C4-2B (cell line): Measurements from ENCODE around the gene PARPBP.
"Not testable (repeated sequence)": the region's sequence is repeated elsewhere in the genome, so short reads cannot be mapped to it uniquely, and the experiment has no call there.

ENCODE experiments used
- H3K27ac ChIP-seq: fragments of 450-650 bp; 2 replicates; pipeline ENCODE4 v1.5.1; 2017
- CTCF ChIP-seq: fragments of 450-650 bp; conservative IDR thresholded peaks from 2 replicates; pipeline ENCODE4 v1.5.1; 2017; ENCODE audit warnings: mild to moderate bottlenecking
- ZFX ChIP-seq: fragments of 450-650 bp; IDR thresholded peaks from 2 replicates; pipeline ENCODE4 v1.6.1; 2017

The PARPBP gene

DNA sequence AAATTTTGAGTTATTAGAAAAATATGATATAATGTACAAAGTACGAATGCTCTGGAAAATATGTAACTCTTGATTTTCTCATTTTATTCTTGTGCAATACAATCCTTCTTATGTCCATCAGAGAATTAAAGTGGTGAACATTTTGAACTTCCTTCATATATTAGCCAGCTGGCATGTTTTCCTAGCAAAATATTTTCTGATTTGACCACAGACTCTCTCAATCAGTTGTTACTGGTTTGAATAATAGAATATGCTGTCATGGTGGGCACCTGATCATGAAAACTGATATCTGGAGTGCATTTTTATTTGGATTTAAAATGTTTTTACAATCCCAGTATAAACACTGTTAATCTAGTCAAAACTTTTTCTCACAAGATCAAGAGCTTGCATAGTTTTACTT, 24.2 kb downstream of the PARPBP start:
- TF ChIP-seq ZFX (no peak), CTCF (no peak)
- H3K27ac ChIP-seq = no peak overlapping the region

DNA sequence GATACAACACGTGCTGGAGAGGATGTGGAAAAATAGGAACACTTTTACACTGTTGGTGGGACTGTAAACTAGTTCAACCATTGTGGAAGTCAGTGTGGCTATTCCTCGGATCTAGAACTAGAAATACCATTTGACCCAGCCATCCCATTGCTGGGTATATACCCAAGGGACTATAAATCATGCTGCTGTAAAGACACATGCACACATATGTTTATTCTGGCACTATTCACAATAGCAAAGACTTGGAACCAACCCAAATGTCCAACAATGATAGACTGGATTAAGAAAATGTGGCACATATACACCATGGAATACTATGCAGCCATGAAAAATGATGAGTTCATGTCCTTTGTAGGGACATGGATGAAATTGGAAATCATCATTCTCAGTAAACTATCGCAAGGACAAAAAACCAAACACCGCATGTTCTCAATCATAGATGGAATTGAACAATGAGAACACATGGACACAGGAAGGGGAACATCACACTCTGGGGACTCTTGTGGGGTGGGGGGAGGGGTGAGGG, 27.1 kb downstream of the PARPBP start:
- H3K27ac ChIP-seq = not testable (repeated sequence)

DNA sequence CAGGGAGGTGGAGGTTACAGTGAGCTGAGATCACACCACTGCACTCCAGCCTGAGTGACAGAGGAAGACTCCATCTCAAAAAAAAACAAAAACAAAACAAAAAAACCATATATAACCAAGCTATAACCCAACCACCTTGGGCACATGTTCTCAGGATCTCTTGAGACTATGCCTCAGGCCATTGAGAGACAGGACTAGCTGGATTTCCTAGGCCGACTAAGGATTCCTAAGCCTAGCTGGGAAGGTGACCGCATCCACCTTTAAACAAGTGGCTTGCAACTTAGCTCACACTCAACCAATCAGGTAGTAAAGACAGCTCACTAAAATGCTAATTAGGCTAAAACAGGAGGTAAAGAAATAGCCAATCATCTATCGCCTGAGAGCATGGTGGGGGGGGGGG, 35.2 kb downstream of the PARPBP start:
- not testable (repeated sequence) for H3K27ac ChIP-seq

- no peak for TF ChIP-seq CTCF
- no peak overlapping the region for H3K27ac ChIP-seq
Observed at GRCh38 chr12:102163383-102163782, 43.4 kb downstream of the PARPBP start.

DNA sequence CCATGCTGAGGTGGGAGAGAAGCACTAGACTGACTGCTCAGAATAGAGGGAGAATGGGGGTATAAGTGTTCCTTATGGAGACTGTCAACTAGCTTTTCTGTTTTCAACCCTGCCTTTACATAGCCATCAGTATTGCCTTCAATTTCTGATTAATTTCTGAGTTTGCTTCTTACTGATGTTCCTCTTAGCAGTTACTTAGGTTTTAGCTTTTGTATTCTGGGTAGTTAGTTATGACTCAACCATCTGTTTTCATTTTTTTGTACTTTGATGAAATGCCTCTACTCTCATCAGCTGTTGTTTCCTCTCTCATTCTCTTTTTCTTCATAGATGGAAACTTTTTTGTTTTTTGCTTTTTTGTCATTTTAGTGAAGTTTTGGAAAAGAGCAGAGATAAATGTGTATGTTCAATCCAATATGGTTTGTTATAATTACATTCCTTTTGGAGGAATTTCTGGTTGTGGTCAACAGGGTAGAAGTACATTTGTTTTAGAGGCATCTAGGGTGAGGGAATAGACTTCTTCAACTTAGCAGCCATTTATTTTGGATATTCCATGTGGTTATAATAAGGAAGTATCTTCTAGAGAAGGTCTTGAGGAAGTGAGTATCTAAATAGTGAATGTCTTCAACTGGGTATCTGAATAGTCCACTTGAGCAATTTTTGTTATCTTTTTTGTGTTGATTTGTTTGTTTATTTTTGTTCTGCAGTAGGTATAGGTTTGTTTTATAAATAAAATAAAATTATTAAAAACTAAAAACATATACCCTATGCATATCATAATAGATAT, 48.0 kb downstream of the PARPBP start:
- TF ChIP-seq CTCF = no peak
- TF ChIP-seq ZFX = no peak
- no peak overlapping the region for H3K27ac ChIP-seq

DNA sequence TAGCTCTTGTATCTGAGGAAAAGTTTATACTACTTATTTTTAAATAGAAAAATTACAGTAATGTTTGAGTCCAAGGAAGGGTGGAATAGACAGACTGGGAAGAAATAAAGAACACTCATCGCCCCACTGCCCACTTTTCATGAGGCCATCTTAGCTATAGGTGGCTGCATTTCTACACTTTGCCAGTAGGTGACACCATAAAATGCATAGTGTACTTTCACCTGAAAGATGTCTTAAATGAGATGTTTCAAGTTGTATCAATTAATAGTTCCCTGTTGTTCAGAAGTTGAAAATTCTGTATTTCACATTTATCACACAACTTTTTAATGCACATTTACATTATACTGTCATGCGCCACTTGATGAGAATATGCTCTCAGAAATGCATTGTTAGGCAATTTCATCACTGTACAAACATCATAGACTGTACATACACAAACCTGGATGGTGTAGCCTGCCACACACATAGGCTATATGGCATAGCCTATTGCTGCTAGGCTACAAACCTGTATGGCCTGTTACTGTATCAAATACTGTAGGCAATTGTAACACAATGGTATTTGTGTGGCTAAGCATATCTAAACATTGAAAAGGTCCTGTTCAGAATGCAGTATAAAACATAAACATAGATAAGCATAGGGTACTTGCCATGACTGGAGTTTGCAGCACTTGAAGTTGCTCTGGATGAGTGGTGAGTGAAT, 50.1 kb downstream of the PARPBP start:
- TF ChIP-seq ZFX = no peak
- peak; percentile 86 for TF ChIP-seq CTCF

GRCh38 chr12:102171951-102172350, 52.0 kb downstream of the PARPBP start:
- no peak overlapping the region for H3K27ac ChIP-seq
- TF ChIP-seq ZFX = no peak
- TF ChIP-seq CTCF = no peak

More for the DNA sequence above, 50.1 kb downstream of the PARPBP start:
- no peak overlapping the region for H3K27ac ChIP-seq

- no peak overlapping the region for H3K27ac ChIP-seq
- TF ChIP-seq ZFX (no peak), CTCF (no peak)
Observed at GRCh38 chr12:102172436-102172835, 52.5 kb downstream of the PARPBP start.
